Left lung (tissue), 10 donors: Measurements from ENCODE around the gene SIMC1. TPM values are rescaled to one million over a fixed set of nuclear protein-coding genes. Genes with fewer than 3 reads are reported as not detected.

Experiments used
- ATAC-seq: fragments of 200-7000 bp; cut with Tn5 transposase; one replicate; pipeline ENCODE4 v1.9.1; 2020; ENCODE audit warnings: moderate library complexity
- DNase-seq, 4 donors: peaks; one replicate each; pipeline ENCODE4 v3.0.0-alpha.2; 2013 to 2020
- H3K27ac ChIP-seq, 2 donors: fragments of 200-600 bp; sonication (generic) in 1 of 2; one replicate each; pipeline versions ENCODE4 v1.5.0 to v1.8.0; 2020 to 2021
- H3K27me3 ChIP-seq, 2 donors: fragments of 200-600 bp; sonication (generic) in 1 of 2; one replicate each; pipeline versions ENCODE4 v1.5.0 to v1.8.0; 2020 to 2021
- H3K36me3 ChIP-seq, 2 donors: fragments of 200-600 bp; sonication (generic) in 1 of 2; one replicate each; pipeline versions ENCODE4 v1.5.0 to v1.8.0; 2020 to 2021
- H3K4me1 ChIP-seq, 2 donors: fragments of 200-600 bp; one replicate each; pipeline ENCODE4 v1.8.0; 2021
- H3K4me3 ChIP-seq, 2 donors: fragments of 200-600 bp; sonication (generic) in 1 of 2; one replicate each; pipeline versions ENCODE4 v1.5.0 to v1.8.0; 2020 to 2021; ENCODE audit warnings: mild to moderate bottlenecking in 1 of 2
- H3K9me3 ChIP-seq, 2 donors: fragments of 200-600 bp; sonication (generic) in 1 of 2; one replicate each; pipeline versions ENCODE4 v1.5.0 to v1.8.0; 2020 to 2021
- intact Hi-C, 2 donors: fragments of 100-400 bp; cut with DNase I; formaldehyde crosslinking; loops; one replicate each; pipeline versions ENCODE4 v1.11.2 to v1.14.2; 2022
- polyA plus RNA-seq, 6 donors: library from polyadenylated mRNA; unstranded; fragments of 120-200 nt; gene quantifications; one replicate each; pipeline ENCODE4 v1.2.1, GENCODE V29; 2013; ENCODE audit not compliant: insufficient read length in 6 of 6
- total RNA-seq, 2 donors: library from RNA; stranded (reverse); fragmentation: NEBNext Ultra II Directional; extraction: Animal tissue kit (Norgen Biotek cat#: 25700); gene quantifications; one replicate each; pipeline ENCODE4 v1.2.1, GENCODE V29; 2021
- TF ChIP-seq, protein P1 (sequence below), 2 donors: fragments of 200-600 bp; sonication (generic) in 1 of 2; IDR thresholded peaks; one replicate each; pipeline versions ENCODE4 v1.5.0 to v1.8.0; 2021; ENCODE audit warnings: antibody characterized with exemption in 2 of 2
- donor health status: DM: no; HTN: yes; CAD: no.
- donor health status: DM: no; HTN: no; CAD: no.

The SIMC1 gene
- total and polyA plus RNA-seq, 8 donors = 13.4 to 31.3 (median 26.0) TPM

DNA sequence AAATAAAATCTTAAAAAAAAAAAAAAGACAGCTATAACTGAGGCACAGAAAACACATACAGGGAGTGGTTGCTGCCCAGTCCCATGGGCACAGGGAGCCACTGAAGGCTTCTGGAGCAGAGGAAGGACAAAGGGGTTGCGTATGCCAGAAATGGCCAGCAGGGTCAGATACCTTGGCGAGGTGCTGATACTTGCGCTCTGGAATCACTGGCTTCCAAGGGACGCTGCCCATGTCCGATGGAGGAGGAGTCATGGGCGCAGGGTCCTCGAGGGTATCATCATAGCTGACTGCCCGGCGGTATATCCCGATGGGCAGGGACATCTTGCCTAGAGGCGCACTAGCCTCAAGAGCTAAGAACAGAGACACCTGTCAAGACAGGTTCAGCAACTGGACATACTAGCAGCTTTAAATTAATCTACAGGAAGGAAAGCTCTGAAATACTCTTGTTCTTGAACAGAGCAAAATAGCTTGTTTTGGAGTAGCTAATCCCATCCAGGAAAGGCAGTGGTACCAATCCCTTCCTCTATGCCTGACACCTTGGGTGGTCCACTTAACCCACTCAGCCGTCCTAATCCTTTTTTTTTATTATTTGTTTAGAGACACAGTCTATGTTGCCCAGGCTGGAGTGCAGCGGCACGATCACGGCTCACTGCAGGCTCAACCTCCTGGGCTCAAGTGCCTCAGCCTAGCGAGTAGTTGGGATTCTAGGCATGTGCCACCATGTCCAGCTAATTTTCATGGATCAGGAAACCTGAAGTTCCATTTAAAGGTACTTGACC lies 117.4 kb downstream of the SIMC1 start:
- ATAC-seq (no peak), DNase-seq (no peak)
- no peaks in the 10 kb centered on the region for H3K9me3 ChIP-seq
- TF ChIP-seq, protein P1, sequence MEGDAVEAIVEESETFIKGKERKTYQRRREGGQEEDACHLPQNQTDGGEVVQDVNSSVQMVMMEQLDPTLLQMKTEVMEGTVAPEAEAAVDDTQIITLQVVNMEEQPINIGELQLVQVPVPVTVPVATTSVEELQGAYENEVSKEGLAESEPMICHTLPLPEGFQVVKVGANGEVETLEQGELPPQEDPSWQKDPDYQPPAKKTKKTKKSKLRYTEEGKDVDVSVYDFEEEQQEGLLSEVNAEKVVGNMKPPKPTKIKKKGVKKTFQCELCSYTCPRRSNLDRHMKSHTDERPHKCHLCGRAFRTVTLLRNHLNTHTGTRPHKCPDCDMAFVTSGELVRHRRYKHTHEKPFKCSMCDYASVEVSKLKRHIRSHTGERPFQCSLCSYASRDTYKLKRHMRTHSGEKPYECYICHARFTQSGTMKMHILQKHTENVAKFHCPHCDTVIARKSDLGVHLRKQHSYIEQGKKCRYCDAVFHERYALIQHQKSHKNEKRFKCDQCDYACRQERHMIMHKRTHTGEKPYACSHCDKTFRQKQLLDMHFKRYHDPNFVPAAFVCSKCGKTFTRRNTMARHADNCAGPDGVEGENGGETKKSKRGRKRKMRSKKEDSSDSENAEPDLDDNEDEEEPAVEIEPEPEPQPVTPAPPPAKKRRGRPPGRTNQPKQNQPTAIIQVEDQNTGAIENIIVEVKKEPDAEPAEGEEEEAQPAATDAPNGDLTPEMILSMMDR (IDR thresholded peaks at IDR 0.05) = no peak
- H3K4me1 ChIP-seq = peaks cover 8 to 16% of the 10 kb centered on the region in 2 donors
- no peaks in the 10 kb centered on the region for H3K27me3 ChIP-seq
- H3K27ac ChIP-seq = no peak overlapping the region
- intact Hi-C loops = no loop called here
- peaks cover 0 to 82% of the 10 kb centered on the region in 2 donors for H3K36me3 ChIP-seq
- H3K4me3 ChIP-seq = no peak overlapping the region

DNA sequence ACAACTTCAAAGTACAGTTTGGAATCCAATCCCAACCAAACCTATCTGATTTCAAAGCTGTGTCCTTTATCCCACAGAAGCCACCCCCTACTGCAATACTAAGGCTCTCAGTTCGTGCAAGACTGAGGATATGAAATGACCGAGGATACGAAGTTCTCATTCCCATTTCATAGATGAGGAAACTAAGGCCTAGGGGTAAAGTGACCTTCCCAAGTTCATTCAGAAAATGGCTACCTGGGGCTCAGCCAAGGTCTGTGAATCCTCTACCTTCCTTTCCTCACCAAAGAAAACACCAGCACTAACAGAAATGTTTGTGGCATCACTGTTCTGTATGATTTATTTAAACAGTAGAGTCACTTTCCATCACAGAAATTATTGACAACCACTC lies 117.9 kb downstream of the SIMC1 start:
- Histone ChIP-seq H3K4me3 (no peak overlapping the region), H3K27ac (no peak overlapping the region), H3K27me3 (no peaks in the 10 kb centered on the region), H3K36me3 (peaks cover 0 to 76% of the 10 kb centered on the region in 2 donors), H3K4me1 (peaks cover 7 to 20% of the 10 kb centered on the region in 2 donors), H3K9me3 (no peaks in the 10 kb centered on the region)
- no peak for ATAC-seq
- TF ChIP-seq, protein P1 (IDR thresholded peaks at IDR 0.05) = no peak
- DNase-seq = no peak
- intact Hi-C loops = no loop called here

DNA sequence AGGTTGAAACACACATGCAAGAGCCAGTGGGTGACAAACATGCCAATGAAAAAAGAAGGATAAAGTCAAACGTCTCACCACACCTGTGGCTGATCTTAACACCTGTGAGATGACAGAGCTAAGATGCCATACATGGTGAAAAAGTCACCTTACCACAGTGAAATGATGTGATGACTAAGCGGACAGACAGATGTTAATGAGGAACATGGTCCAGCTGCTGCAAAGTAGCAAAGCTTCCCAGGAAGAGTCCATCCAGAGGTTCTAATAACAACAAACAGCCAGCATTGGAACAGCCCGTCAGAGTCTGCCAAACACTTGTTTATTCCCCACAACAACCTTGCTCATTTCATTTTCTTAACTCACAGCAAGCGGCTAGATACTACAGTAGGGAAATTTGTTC lies 121.4 kb downstream of the SIMC1 start:
- Histone ChIP-seq H3K27ac (no peak overlapping the region), H3K27me3 (peaks cover 0 to 8% of the 10 kb centered on the region in 2 donors), H3K36me3 (peaks cover 0 to 41% of the 10 kb centered on the region in 2 donors), H3K4me3 (no peak overlapping the region), H3K9me3 (no peaks in the 10 kb centered on the region), H3K4me1 (peaks cover 7 to 28% of the 10 kb centered on the region in 2 donors)
- ATAC-seq (no peak), DNase-seq (peak in 1 of 4 donors; percentile 15)
- intact Hi-C loops = no loop called here
- TF ChIP-seq, protein P1 (IDR thresholded peaks at IDR 0.05) = no peak

DNA sequence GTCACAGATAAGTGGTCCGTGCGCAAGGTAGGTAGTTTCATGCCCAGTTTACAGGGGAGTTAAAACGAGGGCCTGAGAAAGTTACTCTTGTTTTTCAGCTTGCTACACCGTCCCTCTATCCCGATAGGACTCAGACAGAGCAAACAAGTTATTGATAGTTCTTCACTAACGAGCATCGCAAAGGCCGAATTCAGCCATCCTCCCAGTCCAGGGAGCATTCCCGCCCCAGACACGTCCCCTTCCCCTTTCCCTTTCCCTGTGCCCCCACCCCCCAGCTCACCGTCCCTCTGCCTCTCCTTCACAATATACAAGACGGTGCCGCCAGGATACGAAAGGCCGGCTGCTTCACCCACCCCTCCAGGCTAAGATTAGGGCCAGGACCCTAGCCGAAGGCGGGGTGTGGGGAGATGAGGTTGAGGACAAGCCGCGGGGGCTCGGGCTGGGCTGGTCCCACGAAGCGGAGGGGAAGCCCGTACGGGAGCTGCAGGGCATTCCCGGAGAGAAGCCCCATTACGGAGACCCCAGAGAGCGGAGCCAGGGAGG lies 122.7 kb downstream of the SIMC1 start:
- DNase-seq (peak in 2 of 4 donors; percentile 13 to 44), ATAC-seq (peak; percentile 30)
- Histone ChIP-seq H3K27me3 (peaks cover 0 to 21% of the 10 kb centered on the region in 2 donors), H3K36me3 (peaks cover 0 to 28% of the 10 kb centered on the region in 2 donors), H3K9me3 (no peaks in the 10 kb centered on the region), H3K4me1 (peaks cover 7 to 38% of the 10 kb centered on the region in 2 donors), H3K27ac (peak overlapping the region; percentile 49 to 62), H3K4me3 (peak overlapping the region; percentile 75 to 89)
- TF ChIP-seq, protein P1 (IDR thresholded peaks at IDR 0.05) = no peak
- intact Hi-C loops = no loop called here
